Measurements from ENCODE around the gene P2RY2.
A peak's percentile ranks its signal among the peaks of the same experiment; 100 is the strongest.

The P2RY2 gene

DNA sequence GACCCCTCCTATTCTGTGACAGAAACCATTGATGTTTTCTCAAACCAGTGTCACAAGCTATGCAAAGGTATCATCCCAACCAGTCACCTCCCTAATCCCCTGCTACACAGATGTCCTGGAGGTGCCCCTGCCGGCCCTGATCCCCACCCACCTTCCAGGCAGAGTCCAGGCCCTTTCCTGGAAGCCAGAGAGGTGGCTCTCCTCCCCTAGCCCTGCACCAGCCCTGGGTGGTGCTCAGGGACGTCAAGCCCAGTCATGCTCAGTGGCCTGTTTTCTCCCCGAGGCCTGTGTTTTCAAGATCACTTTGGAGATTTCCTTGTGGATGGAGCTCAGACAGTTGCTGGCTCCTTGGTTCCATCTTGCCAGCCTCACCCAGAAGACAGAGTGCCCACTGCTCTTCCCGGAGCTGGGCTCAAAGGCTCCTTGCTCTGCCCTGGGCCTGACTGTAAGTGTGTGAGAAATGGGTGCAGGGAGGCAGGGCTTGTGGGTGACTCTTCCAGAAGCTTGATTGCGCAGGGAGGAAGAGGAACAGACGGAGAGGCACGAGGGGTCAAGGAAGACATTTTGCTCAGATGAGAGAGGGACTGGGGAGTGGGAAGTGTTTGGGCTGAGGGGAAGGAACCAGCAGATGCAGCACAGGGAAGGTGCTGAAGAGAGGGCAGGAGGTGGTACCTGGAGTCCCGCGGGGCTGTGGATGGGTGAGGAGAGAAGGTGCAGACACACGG, 65.4 kb downstream of the P2RY2 start:
- Histone ChIP-seq H3K27me3 (ENCODE audit: control insufficient read depth in 2 of 2, insufficient read depth in 2 of 2, low read length in 2 of 2) (no peaks in the 10 kb centered on the region), H3K9ac (ENCODE audit: low read depth in 1 of 2, low read length in 2 of 2) (no peak overlapping the region), H3K4me3 (ENCODE audit: low read length in 2 of 2) (no peak overlapping the region), H3K36me3 (ENCODE audit: control insufficient read depth in 2 of 2, insufficient read depth in 2 of 2, low read length in 2 of 2) (no peaks in the 10 kb centered on the region), H3K27ac (ENCODE audit: low read depth in 2 of 2, low read length in 2 of 2) (peak overlapping the region in 1 of 2 donors; percentile 23), H3K9me3 (ENCODE audit: control insufficient read depth in 2 of 2, low read length in 2 of 2) (no peaks in the 10 kb centered on the region), H3K4me1 (ENCODE audit: control insufficient read depth in 2 of 2, insufficient read depth in 2 of 2, low read length in 2 of 2) (peaks cover 0 to 5% of the 10 kb centered on the region in 2 donors)

- Histone ChIP-seq H3K9me3 (ENCODE audit: control insufficient read depth in 2 of 2, low read length in 2 of 2) (no peaks in the 10 kb centered on the region), H3K4me3 (ENCODE audit: low read length in 2 of 2) (no peak overlapping the region), H3K27me3 (ENCODE audit: control insufficient read depth in 2 of 2, insufficient read depth in 2 of 2, low read length in 2 of 2) (no peaks in the 10 kb centered on the region), H3K27ac (ENCODE audit: low read depth in 2 of 2, low read length in 2 of 2) (no peak overlapping the region), H3K9ac (ENCODE audit: low read depth in 1 of 2, low read length in 2 of 2) (no peak overlapping the region), H3K4me1 (ENCODE audit: control insufficient read depth in 2 of 2, insufficient read depth in 2 of 2, low read length in 2 of 2) (peaks cover 2 to 7% of the 10 kb centered on the region in 2 donors), H3K36me3 (ENCODE audit: control insufficient read depth in 2 of 2, insufficient read depth in 2 of 2, low read length in 2 of 2) (no peaks in the 10 kb centered on the region)
These were observed 66.0 kb downstream of the P2RY2 start for GRCh38 chr11:73284106-73284505.

- Histone ChIP-seq H3K4me3 (ENCODE audit: low read length in 2 of 2) (no peak overlapping the region), H3K36me3 (ENCODE audit: control insufficient read depth in 2 of 2, insufficient read depth in 2 of 2, low read length in 2 of 2) (no peaks in the 10 kb centered on the region), H3K9me3 (ENCODE audit: control insufficient read depth in 2 of 2, low read length in 2 of 2) (no peaks in the 10 kb centered on the region), H3K4me1 (ENCODE audit: control insufficient read depth in 2 of 2, insufficient read depth in 2 of 2, low read length in 2 of 2) (peaks cover 5 to 9% of the 10 kb centered on the region in 2 donors), H3K9ac (ENCODE audit: low read depth in 1 of 2, low read length in 2 of 2) (no peak overlapping the region), H3K27me3 (ENCODE audit: control insufficient read depth in 2 of 2, insufficient read depth in 2 of 2, low read length in 2 of 2) (no peaks in the 10 kb centered on the region), H3K27ac (ENCODE audit: low read depth in 2 of 2, low read length in 2 of 2) (no peak overlapping the region)
These were observed 67.6 kb downstream of the P2RY2 start for GRCh38 chr11:73285721-73286120.

Measured in mucosa of rectum (tissue), 2 donors.